Measurements from ENCODE around the gene RERG. TPM values are rescaled to one million over a fixed set of nuclear protein-coding genes. Genes with fewer than 3 reads are reported as not detected.
"Not testable (repeated sequence)": the region's sequence is repeated elsewhere in the genome, so short reads cannot be mapped to it uniquely, and the experiment has no call there.

Gene RERG
- total RNA-seq, 1 donor from 2014 or later = 19.6 TPM

DNA sequence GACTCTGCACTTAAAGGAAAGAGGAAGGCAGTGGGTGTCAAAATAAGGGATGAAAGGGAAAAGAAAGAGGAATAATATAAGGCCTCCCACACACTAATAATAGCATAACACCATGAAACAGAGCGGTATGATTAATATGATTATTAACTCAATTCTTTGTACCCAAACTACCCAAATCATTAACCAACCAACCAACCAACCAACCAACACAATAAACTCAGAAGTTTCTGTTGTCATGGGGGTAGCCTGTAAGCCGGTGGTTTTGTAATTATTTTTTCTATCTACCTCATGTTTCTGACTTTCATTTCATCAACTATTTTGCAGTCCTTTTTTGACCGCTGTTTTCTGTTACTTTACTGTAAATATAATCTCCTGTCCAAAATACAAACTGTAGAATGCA is 105.8 kb downstream of the RERG start:
- TF ChIP-seq, protein P1, sequence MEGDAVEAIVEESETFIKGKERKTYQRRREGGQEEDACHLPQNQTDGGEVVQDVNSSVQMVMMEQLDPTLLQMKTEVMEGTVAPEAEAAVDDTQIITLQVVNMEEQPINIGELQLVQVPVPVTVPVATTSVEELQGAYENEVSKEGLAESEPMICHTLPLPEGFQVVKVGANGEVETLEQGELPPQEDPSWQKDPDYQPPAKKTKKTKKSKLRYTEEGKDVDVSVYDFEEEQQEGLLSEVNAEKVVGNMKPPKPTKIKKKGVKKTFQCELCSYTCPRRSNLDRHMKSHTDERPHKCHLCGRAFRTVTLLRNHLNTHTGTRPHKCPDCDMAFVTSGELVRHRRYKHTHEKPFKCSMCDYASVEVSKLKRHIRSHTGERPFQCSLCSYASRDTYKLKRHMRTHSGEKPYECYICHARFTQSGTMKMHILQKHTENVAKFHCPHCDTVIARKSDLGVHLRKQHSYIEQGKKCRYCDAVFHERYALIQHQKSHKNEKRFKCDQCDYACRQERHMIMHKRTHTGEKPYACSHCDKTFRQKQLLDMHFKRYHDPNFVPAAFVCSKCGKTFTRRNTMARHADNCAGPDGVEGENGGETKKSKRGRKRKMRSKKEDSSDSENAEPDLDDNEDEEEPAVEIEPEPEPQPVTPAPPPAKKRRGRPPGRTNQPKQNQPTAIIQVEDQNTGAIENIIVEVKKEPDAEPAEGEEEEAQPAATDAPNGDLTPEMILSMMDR (IDR thresholded peaks at IDR 0.05) = no peak
- H3K36me3 ChIP-seq = no peaks in the 10 kb centered on the region
- DNase-seq = no peak
- ATAC-seq = no peak
- intact Hi-C loops (cut with DNase I) = no loop called here
- H3K9me3 ChIP-seq = no peaks in the 10 kb centered on the region
- H3K4me3 ChIP-seq = no peak overlapping the region
- no peak overlapping the region for H3K27ac ChIP-seq
- no peaks in the 10 kb centered on the region for H3K4me1 ChIP-seq
- H3K27me3 ChIP-seq = no peaks in the 10 kb centered on the region

DNA sequence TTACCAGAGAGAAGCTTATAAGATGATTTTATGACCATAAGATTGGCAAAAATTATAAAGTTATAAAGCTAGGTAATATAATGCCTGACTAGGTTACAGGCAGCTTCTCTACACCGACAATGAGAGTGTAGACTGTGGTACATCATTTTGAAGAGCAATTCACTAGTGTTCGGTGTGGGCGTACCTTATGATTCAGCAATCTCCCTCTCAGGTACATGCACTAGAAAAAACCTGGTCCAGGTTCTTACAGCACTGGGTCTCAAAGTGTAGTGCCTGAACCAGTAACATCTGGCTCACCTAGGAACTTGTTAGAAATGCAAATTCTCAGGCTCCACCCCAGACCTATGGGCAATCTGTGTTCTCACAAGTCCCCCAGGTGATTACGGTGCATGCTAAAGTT is 106.7 kb downstream of the RERG start:
- Histone ChIP-seq H3K27ac (no peak overlapping the region), H3K36me3 (no peaks in the 10 kb centered on the region), H3K9me3 (no peaks in the 10 kb centered on the region), H3K4me3 (no peak overlapping the region), H3K4me1 (no peaks in the 10 kb centered on the region), H3K27me3 (no peaks in the 10 kb centered on the region)
- intact Hi-C loops (cut with DNase I) = no loop called here
- ATAC-seq (no peak), DNase-seq (no peak)
- TF ChIP-seq, protein P1 (IDR thresholded peaks at IDR 0.05) = no peak

DNA sequence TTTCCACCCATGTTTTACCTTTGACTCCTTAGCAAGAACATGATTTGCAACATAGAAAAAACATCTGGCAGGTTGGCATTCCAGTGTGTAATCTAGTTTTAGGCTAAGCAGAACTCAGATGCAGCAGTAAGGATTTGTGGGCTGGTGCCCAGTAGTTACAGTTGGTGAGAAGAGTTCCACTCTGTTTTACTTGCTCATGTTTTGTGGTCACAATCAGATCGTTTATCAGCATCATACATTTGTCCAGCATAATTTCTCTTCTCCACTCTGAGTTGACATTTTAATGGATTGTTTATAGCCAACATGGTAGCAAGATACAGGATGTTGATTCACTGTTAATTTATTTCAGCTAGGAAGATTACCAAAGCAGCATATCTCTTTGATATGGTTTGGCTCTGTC is 128.4 kb downstream of the RERG start:
- no peak for ATAC-seq
- H3K4me1 ChIP-seq = no peaks in the 10 kb centered on the region

DNA sequence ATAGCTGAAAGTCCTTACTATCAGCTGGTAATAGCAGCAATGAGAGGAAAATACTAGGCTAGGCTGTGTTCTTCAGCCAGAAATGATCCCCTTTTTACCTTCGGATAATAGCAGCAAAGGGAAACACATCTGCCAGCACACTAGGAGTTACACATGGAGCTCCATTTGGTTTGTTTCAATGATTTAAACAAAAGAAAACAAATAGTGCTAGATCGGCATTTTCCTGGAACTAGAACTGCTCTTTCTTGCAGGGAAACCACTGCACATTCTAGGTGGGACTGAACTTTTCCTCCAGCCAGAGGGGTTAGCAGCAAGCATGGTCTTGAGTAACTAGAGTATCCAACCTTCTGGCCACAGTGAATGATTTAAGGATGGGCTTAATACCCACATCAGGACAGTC is 130.8 kb downstream of the RERG start:
- intact Hi-C loops (cut with DNase I) = no loop called here
- TF ChIP-seq, protein P1 (IDR thresholded peaks at IDR 0.05) = no peak
- no peaks in the 10 kb centered on the region for H3K27me3 ChIP-seq
- H3K4me3 ChIP-seq = no peak overlapping the region
- ATAC-seq = no peak
- H3K9me3 ChIP-seq = no peaks in the 10 kb centered on the region
- H3K4me1 ChIP-seq = no peaks in the 10 kb centered on the region
- DNase-seq = no peak
- no peaks in the 10 kb centered on the region for H3K36me3 ChIP-seq
- H3K27ac ChIP-seq = no peak overlapping the region

More for the DNA sequence above, 128.4 kb downstream of the RERG start:
- TF ChIP-seq, protein P1 (IDR thresholded peaks at IDR 0.05) = no peak
- Histone ChIP-seq H3K27me3 (no peaks in the 10 kb centered on the region), H3K36me3 (no peaks in the 10 kb centered on the region), H3K4me3 (no peak overlapping the region), H3K9me3 (no peaks in the 10 kb centered on the region), H3K27ac (no peak overlapping the region)
- intact Hi-C loops (cut with DNase I) = no loop called here
- no peak for DNase-seq

DNA sequence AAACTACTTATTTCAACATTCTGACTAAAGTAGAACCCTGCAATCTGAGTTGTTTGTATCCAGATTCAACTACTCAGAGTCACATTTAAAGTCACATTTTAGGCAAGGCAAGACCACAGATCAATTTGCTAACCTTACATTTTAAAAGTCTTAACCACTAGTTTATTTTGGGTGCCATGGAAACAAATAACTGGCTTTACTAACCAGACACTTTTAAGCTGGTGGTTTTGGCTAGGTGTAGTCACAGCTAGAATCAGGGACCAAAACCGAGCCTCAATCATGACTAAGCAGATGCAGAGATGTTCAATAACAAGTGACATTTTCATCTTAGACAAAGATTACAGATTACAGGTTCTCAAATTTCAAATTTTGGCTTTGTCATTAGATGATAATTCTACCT is 133.1 kb downstream of the RERG start:
- H3K9me3 ChIP-seq = no peaks in the 10 kb centered on the region
- H3K4me1 ChIP-seq = no peaks in the 10 kb centered on the region
- intact Hi-C loops (cut with DNase I) = no loop called here
- ATAC-seq (no peak), DNase-seq (no peak)
- no peaks in the 10 kb centered on the region for H3K27me3 ChIP-seq
- TF ChIP-seq, protein P1 (IDR thresholded peaks at IDR 0.05) = no peak
- no peaks in the 10 kb centered on the region for H3K36me3 ChIP-seq
- no peak overlapping the region for H3K4me3 ChIP-seq
- H3K27ac ChIP-seq = no peak overlapping the region

DNA sequence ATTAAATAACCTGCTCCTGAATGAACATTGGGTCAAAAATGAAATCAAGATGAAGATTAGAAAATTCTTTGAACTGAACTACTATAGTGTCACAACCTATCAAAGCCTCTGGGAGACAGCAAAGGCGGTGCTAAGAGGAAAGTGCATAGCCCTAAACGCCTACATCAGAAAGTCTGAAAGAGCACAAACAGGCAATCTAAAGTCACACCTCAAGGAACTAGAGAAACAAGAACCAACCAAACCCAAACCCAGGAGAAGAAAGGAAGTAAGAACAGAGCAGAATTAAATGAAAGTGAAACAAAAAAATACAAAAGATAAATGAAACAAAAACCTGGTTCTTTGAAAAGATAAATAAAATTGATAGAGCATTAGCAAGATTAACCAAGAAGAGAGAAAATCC is 143.5 kb downstream of the RERG start:
- H3K27me3 ChIP-seq; H3K4me3 ChIP-seq; H3K9me3 ChIP-seq; H3K4me1 ChIP-seq; ATAC-seq; intact Hi-C loops (cut with DNase I); H3K27ac ChIP-seq; DNase-seq; H3K36me3 ChIP-seq: not testable (repeated sequence)

Measured in upper lobe of right lung (tissue), 1 donor.